Stimulated activated CD4-positive, alpha-beta T cell treated with anti-CD3 and anti-CD28 coated beads, Interleukin-4, amount 100 ng/mL, for 48 hours (primary cell): ENCODE measurements around the gene STAMBP.
"Not testable (repeated sequence)": the region's sequence is repeated elsewhere in the genome, so short reads cannot be mapped to it uniquely, and the experiment has no call there.

Experiments
- DNase-seq, 2 donors: peaks; one replicate each; pipeline ENCODE4 v3.0.0-alpha.2; 2020; ENCODE audit warnings: low read depth in 2 of 2

Gene STAMBP

GRCh38 chr2:73828818-73829570 is at the start of gene STAMBP:
Gene STAMBP, plus strand, starts transcription at chr2:73828961. Its CDS starts 1,896 bp downstream, at chr2:73830857.
- DNase-seq: peak; percentile 80 to 89

GRCh38 chr2:73779467-73780236 is 49.1 kb upstream of the STAMBP start, which contains the start of gene DUSP11:
Gene DUSP11, minus strand, starts transcription at chr2:73780103. Its CDS starts 129 bp downstream, at chr2:73779974.
- DNase-seq: peak; percentile 92 to 95

- DNase-seq: no peak
Observed at GRCh38 chr2:73780237-73780582, 48.6 kb upstream of the STAMBP start.

- not testable (repeated sequence) for DNase-seq
Observed at GRCh38 chr2:73783402-73783801, 45.4 kb upstream of the STAMBP start.

- DNase-seq: not testable (repeated sequence)
Observed at GRCh38 chr2:73783883-73784282, 44.9 kb upstream of the STAMBP start, which contains the start of gene C2orf78. Gene C2orf78, plus strand, starts transcription at chr2:73784183. Its CDS starts 127 bp downstream, at chr2:73784310.

- DNase-seq: no peak
Observed at GRCh38 chr2:73811878-73812277, 16.9 kb upstream of the STAMBP start.

- no peak for DNase-seq
Observed at GRCh38 chr2:73812635-73813034, 16.1 kb upstream of the STAMBP start.

- no peak for DNase-seq
Observed at GRCh38 chr2:73818296-73818695, 10.5 kb upstream of the STAMBP start.

- DNase-seq: peak in 1 of 2 donors; percentile 28
Observed at GRCh38 chr2:73821227-73821626, 7.5 kb upstream of the STAMBP start.

- no peak for DNase-seq
Observed at GRCh38 chr2:73821669-73822068, 7.1 kb upstream of the STAMBP start.

- DNase-seq: no peak
Observed at GRCh38 chr2:73822276-73822675, 6.5 kb upstream of the STAMBP start.

- no peak for DNase-seq
Observed at GRCh38 chr2:73822991-73823390, 5.8 kb upstream of the STAMBP start.

- no peak for DNase-seq
Observed at GRCh38 chr2:73823416-73823815, 5.3 kb upstream of the STAMBP start.

GRCh38 chr2:73823916-73824523 is 4.7 kb upstream of the STAMBP start:
- DNase-seq: peak in 1 of 2 donors; percentile 16

GRCh38 chr2:73825408-73825807 is 3.4 kb upstream of the STAMBP start:
- DNase-seq: no peak

- no peak for DNase-seq
Observed at GRCh38 chr2:73827018-73827417, 1.7 kb upstream of the STAMBP start.

- no peak for DNase-seq
Observed at GRCh38 chr2:73827660-73828388, 937 bp upstream of the STAMBP start.

GRCh38 chr2:73828389-73828817 is 358 bp upstream of the STAMBP start:
- DNase-seq: no peak

- DNase-seq: peak; percentile 4 to 13
Observed at GRCh38 chr2:73830871-73831401, 2.2 kb downstream of the STAMBP start.

GRCh38 chr2:73832930-73833329 is 4.2 kb downstream of the STAMBP start:
- DNase-seq: no peak
